ENCODE measurements around the gene CAVIN2. TPM values are rescaled to one million over a fixed set of nuclear protein-coding genes. Genes with fewer than 3 reads are reported as not detected.

Gene CAVIN2
- polyA plus RNA-seq, 1 donor from 2014 or later = not detected

GRCh38 chr2:191832668-191833067 lies 14.2 kb downstream of the CAVIN2 start:
- Histone ChIP-seq H3K9me2 (ENCODE audit: insufficient read depth, low read length) (no peaks in the 10 kb centered on the region), H3K9me3 (ENCODE audit: low read length) (no peaks in the 10 kb centered on the region), H3F3A (ENCODE audit: insufficient read depth, low read length, poor library complexity, severe bottlenecking) (no peaks in the 10 kb centered on the region), H4K20me1 (ENCODE audit: insufficient read depth) (no peaks in the 10 kb centered on the region), H3K27me3 (ENCODE audit: insufficient read depth, low read depth, low read length) (no peaks in the 10 kb centered on the region), H3K36me3 (ENCODE audit: insufficient read depth, low read length) (no peaks in the 10 kb centered on the region), H3K4me3 (ENCODE audit: low read length) (no peak overlapping the region), H2AFZ (ENCODE audit: low read depth, low read length) (no peak overlapping the region), H3K9ac (ENCODE audit: low read length) (no peak overlapping the region), H3K27ac (ENCODE audit: low read length) (no peak overlapping the region), H3K79me2 (replicated peaks; ENCODE audit: insufficient read depth, low read length) (no peaks in the 10 kb centered on the region), H3K4me2 (ENCODE audit: low read length) (no peak overlapping the region)
- no peak for TF ChIP-seq EP300 (conservative IDR thresholded peaks at IDR 0.05; ENCODE audit: poor library complexity, severe bottlenecking)
- no peak for TF ChIP-seq TAF1 (IDR thresholded peaks at IDR 0.05; ENCODE audit: low read depth)
- no peak for TF ChIP-seq MXI1 (conservative IDR thresholded peaks at IDR 0.05; ENCODE audit: poor library complexity, severe bottlenecking)
- TF ChIP-seq RAD21 (conservative IDR thresholded peaks at IDR 0.05) = no peak
- TF ChIP-seq EZH2 (IDR thresholded peaks at IDR 0.05; ENCODE audit: borderline replicate concordance, insufficient read depth, low read length, poor library complexity, severe bottlenecking) = no peak
- no peak for TF ChIP-seq CTCF (IDR thresholded peaks at IDR 0.05; ENCODE audit: poor library complexity, severe bottlenecking)
- no peak for TF ChIP-seq POLR2AphosphoS5 (IDR thresholded peaks at IDR 0.05)
- no peak for TF ChIP-seq SMC3 (conservative IDR thresholded peaks at IDR 0.05; ENCODE audit: poor library complexity)
- no peak for TF ChIP-seq REST (IDR thresholded peaks at IDR 0.05; ENCODE audit: borderline replicate concordance)

GRCh38 chr2:191831410-191831994 lies 15.4 kb downstream of the CAVIN2 start:
- Histone ChIP-seq H3K4me3 (ENCODE audit: low read length) (no peak overlapping the region), H3K79me2 (replicated peaks; ENCODE audit: insufficient read depth, low read length) (no peaks in the 10 kb centered on the region), H3K9me3 (ENCODE audit: low read length) (no peaks in the 10 kb centered on the region), H3K4me2 (ENCODE audit: low read length) (no peak overlapping the region), H3F3A (ENCODE audit: insufficient read depth, low read length, poor library complexity, severe bottlenecking) (no peaks in the 10 kb centered on the region), H3K9me2 (ENCODE audit: insufficient read depth, low read length) (no peaks in the 10 kb centered on the region), H3K27me3 (ENCODE audit: insufficient read depth, low read depth, low read length) (no peaks in the 10 kb centered on the region), H4K20me1 (ENCODE audit: insufficient read depth) (no peaks in the 10 kb centered on the region), H3K9ac (ENCODE audit: low read length) (no peak overlapping the region), H3K27ac (ENCODE audit: low read length) (no peak overlapping the region), H3K36me3 (ENCODE audit: insufficient read depth, low read length) (no peaks in the 10 kb centered on the region), H2AFZ (ENCODE audit: low read depth, low read length) (no peak overlapping the region)
- TF ChIP-seq RAD21 (conservative IDR thresholded peaks at IDR 0.05) = no peak
- no peak for TF ChIP-seq REST (IDR thresholded peaks at IDR 0.05; ENCODE audit: borderline replicate concordance)
- no peak for TF ChIP-seq SMC3 (conservative IDR thresholded peaks at IDR 0.05; ENCODE audit: poor library complexity)
- TF ChIP-seq POLR2AphosphoS5 (IDR thresholded peaks at IDR 0.05) = no peak
- TF ChIP-seq EZH2 (IDR thresholded peaks at IDR 0.05; ENCODE audit: borderline replicate concordance, insufficient read depth, low read length, poor library complexity, severe bottlenecking) = no peak
- no peak for TF ChIP-seq TAF1 (IDR thresholded peaks at IDR 0.05; ENCODE audit: low read depth)
- no peak for TF ChIP-seq CTCF (IDR thresholded peaks at IDR 0.05; ENCODE audit: poor library complexity, severe bottlenecking)
- TF ChIP-seq EP300 (conservative IDR thresholded peaks at IDR 0.05; ENCODE audit: poor library complexity, severe bottlenecking) = no peak
- TF ChIP-seq MXI1 (conservative IDR thresholded peaks at IDR 0.05; ENCODE audit: poor library complexity, severe bottlenecking) = no peak
